H9 (cell line): Measurements from ENCODE around the gene TRPM2. TPM values are rescaled to one million over a fixed set of nuclear protein-coding genes. Genes with fewer than 3 reads are reported as not detected.

Source experiments
- DNase-seq: peaks from one replicate; pipeline ENCODE4 v3.0.0-alpha.2; 2017
- H2AFZ ChIP-seq: one replicate; pipeline ENCODE4 v1.6.1; 2013; ENCODE audit warnings: mild to moderate bottlenecking, low read length, control low read depth, moderate library complexity
- H2AK5ac ChIP-seq: 2 replicates; pipeline ENCODE4 v1.6.1; 2013; ENCODE audit warnings: low read length, control low read depth, mixed read lengths; ENCODE audit not compliant: insufficient read length
- H2BK120ac ChIP-seq: one replicate; pipeline ENCODE4 v1.6.1; 2013; ENCODE audit warnings: low read depth, mild to moderate bottlenecking, low read length, control low read depth, inconsistent platforms; ENCODE audit not compliant: poor library complexity, severe bottlenecking
- H2BK12ac ChIP-seq: 2 replicates; pipeline ENCODE4 v1.6.1; 2013; ENCODE audit warnings: low read length, control low read depth, mixed read lengths, low read depth; ENCODE audit not compliant: insufficient read length
- H2BK15ac ChIP-seq: 2 replicates; pipeline ENCODE4 v1.6.1; 2013; ENCODE audit warnings: low read depth, low read length, control low read depth
- H2BK20ac ChIP-seq: one replicate; pipeline ENCODE4 v1.6.1; 2013; ENCODE audit warnings: low read depth, mild to moderate bottlenecking, low read length, control low read depth, inconsistent platforms; ENCODE audit not compliant: poor library complexity, severe bottlenecking
- H2BK5ac ChIP-seq: 2 replicates; pipeline ENCODE4 v1.6.1; 2013; ENCODE audit warnings: low read length, control low read depth, mixed read lengths; ENCODE audit not compliant: insufficient read length
- H3K14ac ChIP-seq: 2 replicates; pipeline ENCODE4 v1.6.1; 2013; ENCODE audit warnings: low read length, control low read depth; ENCODE audit not compliant: insufficient read depth
- H3K18ac ChIP-seq: 2 replicates; pipeline ENCODE4 v1.6.1; 2013; ENCODE audit warnings: low read depth, mild to moderate bottlenecking, mixed read lengths, low read length, control low read depth; ENCODE audit not compliant: insufficient read length
- H3K23ac ChIP-seq: 2 replicates; pipeline ENCODE4 v1.6.1; 2013; ENCODE audit warnings: low read length, control low read depth, mixed read lengths, low read depth; ENCODE audit not compliant: insufficient read length
- H3K23me2 ChIP-seq: 2 replicates; pipeline ENCODE4 v1.6.1; 2013; ENCODE audit warnings: low read depth, mild to moderate bottlenecking, mixed read lengths, low read length, control low read depth; ENCODE audit not compliant: insufficient read length, poor library complexity, severe bottlenecking
- H3K27ac ChIP-seq: 2 replicates; pipeline ENCODE4 v1.5.1; 2013; ENCODE audit warnings: low read length, control low read depth, mixed read lengths, low read depth; ENCODE audit not compliant: insufficient read length
- H3K27me3 ChIP-seq: 2 replicates; pipeline ENCODE4 v1.6.1; 2013; ENCODE audit warnings: low read length, control low read depth, inconsistent platforms; ENCODE audit not compliant: insufficient read depth
- H3K4ac ChIP-seq: 2 replicates; pipeline ENCODE4 v1.6.1; 2013; ENCODE audit warnings: low read depth, mild to moderate bottlenecking, control low read depth, inconsistent platforms, low read length, moderate library complexity
- H3K4me1 ChIP-seq: 2 replicates; pipeline ENCODE4 v1.6.1; 2013; ENCODE audit warnings: low read length, control low read depth, inconsistent platforms; ENCODE audit not compliant: insufficient read depth
- H3K4me2 ChIP-seq: 2 replicates; pipeline ENCODE4 v1.6.1; 2013; ENCODE audit warnings: low read length, control low read depth, mixed read lengths; ENCODE audit not compliant: insufficient read length, insufficient read depth
- H3K56ac ChIP-seq: 2 replicates; pipeline ENCODE4 v1.6.1; 2013; ENCODE audit warnings: low read depth, mild to moderate bottlenecking, mixed read lengths, low read length, control low read depth; ENCODE audit not compliant: insufficient read length
- H3K79me1 ChIP-seq: 2 replicates; pipeline ENCODE4 v1.6.1; 2013; ENCODE audit warnings: low read depth, mild to moderate bottlenecking, moderate library complexity, low read length, control low read depth, inconsistent platforms; ENCODE audit not compliant: insufficient read depth, poor library complexity, severe bottlenecking
- H3K79me2 ChIP-seq: 2 replicates; pipeline ENCODE4 v1.6.1; 2013; ENCODE audit warnings: low read length, control low read depth, inconsistent platforms; ENCODE audit not compliant: insufficient read depth
- H3K9ac ChIP-seq: 2 replicates; pipeline ENCODE4 v1.6.1; 2013; ENCODE audit warnings: low read length, control low read depth, mixed read lengths; ENCODE audit not compliant: insufficient read length; ENCODE audit errors: extremely low read depth
- H3K9me3 ChIP-seq: one replicate; pipeline ENCODE4 v1.6.1; 2013; ENCODE audit warnings: low read depth, low read length, inconsistent platforms; ENCODE audit not compliant: control insufficient read depth
- H3T11ph ChIP-seq: one replicate; pipeline ENCODE4 v1.6.1; 2013; ENCODE audit warnings: mild to moderate bottlenecking, low read length, control low read depth, inconsistent platforms
- H4K20me1 ChIP-seq: one replicate; pipeline ENCODE4 v1.6.1; 2013; ENCODE audit not compliant: control insufficient read depth, insufficient read length, insufficient read depth
- H4K5ac ChIP-seq: 2 replicates; pipeline ENCODE4 v1.6.1; 2013; ENCODE audit warnings: low read depth, mild to moderate bottlenecking, mixed read lengths, low read length, control low read depth; ENCODE audit not compliant: insufficient read length
- H4K8ac ChIP-seq: replicated peaks from 2 replicates; pipeline ENCODE4 v1.6.1; 2013; ENCODE audit warnings: low read length, control low read depth, mixed read lengths, low read depth; ENCODE audit not compliant: insufficient read length
- H4K91ac ChIP-seq: 2 replicates; pipeline ENCODE4 v1.6.1; 2013; ENCODE audit warnings: low read depth, mild to moderate bottlenecking, moderate library complexity, mixed read lengths, low read length, control low read depth; ENCODE audit not compliant: insufficient read length
- H3K27ac Mint-ChIP-seq, 3 experiments: 2 replicates in 2 of 3; 3 replicates in 1 of 3; pipeline ENCODE4 v1.8.0; 2020 to 2021; ENCODE audit warnings: mixed read lengths in 3 of 3, mild to moderate bottlenecking in 1 of 3, moderate library complexity in 1 of 3
- H3K27me3 Mint-ChIP-seq: 2 replicates; pipeline ENCODE4 v1.8.0; 2021; ENCODE audit warnings: low read depth, mild to moderate bottlenecking, moderate library complexity, mixed read lengths
- H3K36me3 Mint-ChIP-seq, 3 experiments: 2 replicates in 2 of 3; 3 replicates in 1 of 3; pipeline ENCODE4 v1.8.0; 2020 to 2021; ENCODE audit warnings: low read depth in 3 of 3, mixed read lengths in 3 of 3; ENCODE audit not compliant: insufficient read depth in 1 of 3
- H3K4me1 Mint-ChIP-seq, 2 experiments: 2 replicates each; pipeline ENCODE4 v1.8.0; 2020; ENCODE audit warnings: mixed read lengths in 2 of 2
- H3K4me3 Mint-ChIP-seq, 2 experiments: 2 replicates in 1 of 2; 3 replicates in 1 of 2; pipeline ENCODE4 v1.8.0; 2020 to 2021; ENCODE audit warnings: mild to moderate bottlenecking in 2 of 2, mixed read lengths in 2 of 2, moderate library complexity in 1 of 2
- H3K9me3 Mint-ChIP-seq, 2 experiments: 2 replicates in 1 of 2; 3 replicates in 1 of 2; pipeline ENCODE4 v1.8.0; 2020; ENCODE audit warnings: mild to moderate bottlenecking in 2 of 2, mixed read lengths in 2 of 2, moderate library complexity in 1 of 2
- WGBS: extraction: QIAGEN DNeasy Blood & Tissue Kit; methylation state at CpG from one replicate; pipeline ENCODE4 v1.1.7; 2013; ENCODE audit warnings: missing lambda C conversion rate, low lambda C conversion rate, mixed read lengths; ENCODE audit not compliant: insufficient read length; ENCODE audit errors: extremely low coverage; 5-methylcytosine and 5-hydroxymethylcytosine counted together
- total RNA-seq: library from RNA; stranded (reverse); gene quantifications from 2 replicates; pipeline ENCODE4 v1.2.1, GENCODE V29; 2021
- TF ChIP-seq, protein P1 (sequence below): fragments of 200-600 bp; sonication (generic); conservative IDR thresholded peaks from 3 replicates; pipeline ENCODE4 v1.8.0; 2021; ENCODE audit warnings: antibody characterized with exemption, mild to moderate bottlenecking

Gene TRPM2
- total RNA-seq, 1 experiment from 2014 or later = 0.68 TPM

DNA sequence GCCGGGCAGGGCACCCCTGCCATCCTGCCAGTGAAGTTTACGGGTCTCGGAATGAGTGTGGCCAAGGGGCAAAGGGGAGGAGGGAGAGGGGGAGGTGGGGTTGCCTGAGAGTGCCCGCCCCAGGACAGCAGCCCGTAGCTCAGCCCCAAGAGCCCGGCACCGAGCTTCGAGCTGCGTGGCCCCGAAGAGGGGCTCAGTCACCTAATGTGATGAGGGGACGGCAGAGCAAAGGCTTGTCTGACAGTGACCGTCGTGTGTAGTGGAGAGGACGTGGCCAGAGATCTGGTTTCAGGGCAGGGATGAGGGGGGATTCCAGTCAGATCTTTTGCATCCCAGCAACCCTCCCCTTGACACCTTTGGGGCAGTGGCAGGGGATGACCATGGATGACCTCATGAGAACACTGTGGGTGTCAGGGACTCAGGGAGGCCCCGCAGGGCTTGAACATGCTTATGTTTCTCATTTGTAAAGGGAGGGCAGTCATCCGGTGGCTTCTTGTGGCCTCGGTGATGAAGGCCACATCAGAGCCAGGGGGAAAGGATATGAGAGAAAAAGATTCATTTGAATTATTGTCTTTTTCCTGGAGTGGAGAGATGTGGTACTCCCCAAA is 1.1 kb upstream of the TRPM2 start:
- no peak overlapping the region for H4K5ac ChIP-seq
- DNase-seq = no peak
- Mint-ChIP-seq H3K4me1 (peaks cover 0 to 5% of the 10 kb centered on the region in 2 experiments; a peak in 1 of 4 replicates), H3K27ac (no peak overlapping the region; a peak in 1 of 7 replicates), H3K4me3 (no peak overlapping the region), H3K36me3 (no peaks in the 10 kb centered on the region), H3K27me3 (peaks cover 5% of the 10 kb centered on the region), H3K9me3 (no peaks in the 10 kb centered on the region)
- no peaks in the 10 kb centered on the region for H3K79me1 ChIP-seq
- TF ChIP-seq, protein P1, sequence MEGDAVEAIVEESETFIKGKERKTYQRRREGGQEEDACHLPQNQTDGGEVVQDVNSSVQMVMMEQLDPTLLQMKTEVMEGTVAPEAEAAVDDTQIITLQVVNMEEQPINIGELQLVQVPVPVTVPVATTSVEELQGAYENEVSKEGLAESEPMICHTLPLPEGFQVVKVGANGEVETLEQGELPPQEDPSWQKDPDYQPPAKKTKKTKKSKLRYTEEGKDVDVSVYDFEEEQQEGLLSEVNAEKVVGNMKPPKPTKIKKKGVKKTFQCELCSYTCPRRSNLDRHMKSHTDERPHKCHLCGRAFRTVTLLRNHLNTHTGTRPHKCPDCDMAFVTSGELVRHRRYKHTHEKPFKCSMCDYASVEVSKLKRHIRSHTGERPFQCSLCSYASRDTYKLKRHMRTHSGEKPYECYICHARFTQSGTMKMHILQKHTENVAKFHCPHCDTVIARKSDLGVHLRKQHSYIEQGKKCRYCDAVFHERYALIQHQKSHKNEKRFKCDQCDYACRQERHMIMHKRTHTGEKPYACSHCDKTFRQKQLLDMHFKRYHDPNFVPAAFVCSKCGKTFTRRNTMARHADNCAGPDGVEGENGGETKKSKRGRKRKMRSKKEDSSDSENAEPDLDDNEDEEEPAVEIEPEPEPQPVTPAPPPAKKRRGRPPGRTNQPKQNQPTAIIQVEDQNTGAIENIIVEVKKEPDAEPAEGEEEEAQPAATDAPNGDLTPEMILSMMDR = no peak
- H3K14ac ChIP-seq = no peak overlapping the region
- H3K18ac ChIP-seq = no peak overlapping the region
- H3K27ac ChIP-seq = no peak overlapping the region
- H2AFZ ChIP-seq = no peak overlapping the region
- no peak overlapping the region for H4K91ac ChIP-seq
- H3K79me2 ChIP-seq = no peaks in the 10 kb centered on the region
- no peaks in the 10 kb centered on the region for H3K9me3 ChIP-seq
- no peak overlapping the region for H4K8ac ChIP-seq
- no peak overlapping the region for H3K4me2 ChIP-seq
- no peaks in the 10 kb centered on the region for H3K23me2 ChIP-seq
- H3K9ac ChIP-seq = no peak overlapping the region
- no peak overlapping the region for H2BK12ac ChIP-seq
- H3K27me3 ChIP-seq = no peaks in the 10 kb centered on the region
- no peak overlapping the region for H3T11ph ChIP-seq
- H4K20me1 ChIP-seq = no peaks in the 10 kb centered on the region
- no peak overlapping the region for H2BK15ac ChIP-seq
- no peak overlapping the region for H2BK5ac ChIP-seq
- no peak overlapping the region for H2AK5ac ChIP-seq
- no peak overlapping the region for H3K56ac ChIP-seq
- no peak overlapping the region for H3K4ac ChIP-seq
- no peak overlapping the region for H3K23ac ChIP-seq
- H2BK20ac ChIP-seq = no peak overlapping the region
- no peak overlapping the region for H2BK120ac ChIP-seq
- H3K4me1 ChIP-seq = no peaks in the 10 kb centered on the region
- no CpG with 5 or more reads among the region's 17 CpGs for WGBS
